HCT116 (cell line): ENCODE data around the gene PHTF1. TPM values are rescaled to one million over a fixed set of nuclear protein-coding genes. Genes with fewer than 3 reads are reported as not detected.

Source experiments
- ATAC-seq: fragments of 200-7000 bp; cut with Tn5 transposase; 2 replicates; pipeline ENCODE4 v1.9.1; 2020; ENCODE audit warnings: mild to moderate bottlenecking, moderate library complexity
- BruUV-seq: library from RNA; stranded (reverse); fragments of 400-500 nt; replicated peaks from 2 replicates; lab custom pipeline; 2021; lab: Mats Ljungman, UMichigan
- CTCF ChIA-PET: fragments of 300-600 bp; sonication (Branson Sonifier 250); formaldehyde crosslinking; loops from one replicate; lab custom pipeline; 2021; ENCODE audit warnings: antibody characterized with exemption; lab: Charles Lee
- POLR2A ChIA-PET: fragments of 300-600, 350-600 bp; sonication (Branson Sonifier 250); formaldehyde crosslinking; loops from one replicate; lab custom pipeline; 2021; ENCODE audit warnings: antibody characterized with exemption; lab: Charles Lee
- RAD21 ChIA-PET, 2 experiments: fragments of 300-600 bp; sonication (Branson Sonifier 250); formaldehyde crosslinking; loops; one replicate each; lab custom pipeline; 2023; ENCODE audit warnings: low total read pairs in 2 of 2; ENCODE audit not compliant: uncharacterized antibody in 2 of 2, unreplicated experiment in 2 of 2, low non-redundant PET in 1 of 2; lab: Charles Lee
- DNase-seq: peaks from one replicate; pipeline ENCODE4 v3.0.0-alpha.2; 2010; ENCODE audit warnings: low read depth, low spot score
- H2AFZ ChIP-seq: fragments of 200-600 bp; shearing (Covaris generic), sonication (generic); 2 replicates; pipeline ENCODE4 v1.6.1; 2017; ENCODE audit warnings: low read depth, mixed run types, mixed read lengths, antibody characterized with exemption, low read length; ENCODE audit not compliant: poor library complexity, severe bottlenecking
- H3K27ac ChIP-seq: 2 replicates; pipeline ENCODE4 v1.5.1; 2012; ENCODE audit warnings: low read depth, low read length
- H3K27me3 ChIP-seq: fragments of 200-600 bp; sonication (generic); 2 replicates; pipeline ENCODE4 v1.6.1; 2016; ENCODE audit warnings: mixed run types, low read length, mixed read lengths; ENCODE audit not compliant: insufficient read depth
- H3K36me3 ChIP-seq, 2 experiments: fragments of 200-500 bp in 1 of 2; fragments of 200-600 bp in 1 of 2; sonication (Bioruptor generic) in 1 of 2; sonication (generic) in 1 of 2; 2 replicates each; pipeline versions ENCODE4 v1.5.1 to v1.6.1; 2014 to 2016; ENCODE audit warnings: low read length in 2 of 2, inconsistent platforms in 1 of 2, mixed read lengths in 1 of 2, mixed run types in 1 of 2; ENCODE audit not compliant: insufficient read depth in 2 of 2, control insufficient read depth in 1 of 2
- H3K4me1 ChIP-seq, 2 experiments: fragments of 200-600 bp in 1 of 2; sonication (generic) in 1 of 2; 2 replicates each; pipeline versions ENCODE4 v1.5.1 to v1.6.1; 2012 to 2017; ENCODE audit warnings: low read length in 2 of 2, inconsistent platforms in 1 of 2, mild to moderate bottlenecking in 1 of 2, mixed read lengths in 1 of 2, mixed run types in 1 of 2, moderate library complexity in 1 of 2; ENCODE audit not compliant: insufficient read depth in 2 of 2, control insufficient read depth in 1 of 2
- H3K4me2 ChIP-seq: fragments of 200-600 bp; sonication (generic); 2 replicates; pipeline ENCODE4 v1.6.1; 2017; ENCODE audit warnings: mixed run types, low read length, mixed read lengths
- H3K4me3 ChIP-seq, 2 experiments: fragments of 200-600 bp in 1 of 2; sonication (generic) in 1 of 2; replicated peaks in 1 of 2; 2 replicates each; pipeline ENCODE4 v1.5.1; 2011 to 2016; ENCODE audit warnings: low read length in 2 of 2, control low read depth in 1 of 2, low read depth in 1 of 2, mild to moderate bottlenecking in 1 of 2, mixed read lengths in 1 of 2, mixed run types in 1 of 2
- H3K79me2 ChIP-seq: fragments of 200-600 bp; sonication (generic); 2 replicates; pipeline ENCODE4 v1.6.1; 2017; ENCODE audit warnings: mild to moderate bottlenecking, mixed run types, low read length, moderate library complexity, mixed read lengths; ENCODE audit not compliant: insufficient read depth
- H3K9ac ChIP-seq: fragments of 200-600 bp; sonication (generic); 2 replicates; pipeline ENCODE4 v1.6.1; 2016; ENCODE audit warnings: low read length, mixed read lengths
- H3K9me2 ChIP-seq: fragments of 200-600 bp; sonication (generic), shearing (Covaris generic); 2 replicates; pipeline ENCODE4 v1.6.1; 2017; ENCODE audit warnings: mixed run types, mild to moderate bottlenecking, moderate library complexity; ENCODE audit not compliant: insufficient read depth
- H3K9me3 ChIP-seq, 2 experiments: fragments of 200-500 bp in 1 of 2; fragments of 200-600 bp in 1 of 2; sonication (Bioruptor generic) in 1 of 2; sonication (generic) in 1 of 2; 2 replicates each; pipeline ENCODE4 v1.6.1; 2014 to 2017; ENCODE audit warnings: low read length in 2 of 2, mixed read lengths in 2 of 2, inconsistent platforms in 1 of 2, low read depth in 1 of 2, mild to moderate bottlenecking in 1 of 2, mixed run types in 1 of 2, moderate library complexity in 1 of 2; ENCODE audit not compliant: control insufficient read depth in 1 of 2, insufficient read depth in 1 of 2
- H4K20me1 ChIP-seq: fragments of 200-600 bp; sonication (generic), shearing (Covaris generic); 2 replicates; pipeline ENCODE4 v1.6.1; 2017; ENCODE audit warnings: mixed run types, mild to moderate bottlenecking, moderate library complexity; ENCODE audit not compliant: insufficient read depth
- FOSL1 ChIP-seq: IDR thresholded peaks from 2 replicates; pipeline ENCODE4 v1.6.1; 2012; ENCODE audit warnings: low read depth
- RAD21 ChIP-seq: IDR thresholded peaks from 2 replicates; pipeline ENCODE4 v1.6.1; 2012; ENCODE audit warnings: low read depth, mild to moderate bottlenecking
- TCF7L2 ChIP-seq: IDR thresholded peaks from 2 replicates; pipeline ENCODE4 v1.7.0; 2011; ENCODE audit warnings: borderline replicate concordance, inconsistent platforms; ENCODE audit not compliant: insufficient read depth, insufficient read length; ENCODE audit errors: extremely low read depth
- intact Hi-C: fragments of 100-400 bp; cut with micrococcal nuclease; formaldehyde crosslinking; loops from 2 replicates; pipeline ENCODE4 v1.10.0; 2022
- total RNA-seq: library from RNA; stranded (reverse); gene quantifications from one replicate; pipeline ENCODE4 v1.2.1, GENCODE V29; 2021; ENCODE audit not compliant: unreplicated experiment

The PHTF1 gene
- total RNA-seq, 1 experiment from 2014 or later, result 11.4 TPM

DNA sequence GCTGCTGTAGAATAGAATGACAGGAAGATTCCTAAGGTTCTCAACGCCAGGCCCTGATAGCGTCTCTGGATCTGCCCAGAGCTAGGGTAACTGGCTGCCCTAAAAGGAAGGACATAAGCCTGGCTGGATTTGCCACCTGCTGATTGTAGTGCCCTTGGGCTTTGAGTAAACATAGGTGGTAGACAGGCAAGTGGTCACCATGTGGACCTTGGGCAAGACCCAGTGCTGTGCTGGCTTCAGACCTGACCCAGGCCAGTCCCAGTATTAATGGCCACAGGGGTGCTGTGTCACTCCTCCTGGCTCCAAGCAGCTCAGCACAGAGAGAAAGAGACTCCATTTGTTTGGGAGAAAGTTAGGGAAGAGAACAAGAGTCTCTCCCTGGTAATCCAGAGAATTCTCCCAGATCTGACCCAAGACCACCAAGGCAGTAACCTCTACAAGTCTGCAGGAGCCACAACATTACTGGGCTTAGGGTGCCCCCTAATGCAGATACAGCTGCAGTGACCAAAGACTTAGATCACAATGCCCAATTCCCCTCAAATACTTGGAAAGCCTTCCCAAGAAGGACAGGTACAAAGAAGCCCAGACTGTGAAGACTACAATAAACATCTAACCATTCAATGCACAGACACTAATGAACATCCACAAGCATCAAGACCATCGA, 44.5 kb downstream of the PHTF1 start:
- H3K9me3 ChIP-seq, result no peaks in the 10 kb centered on the region; a peak in 1 of 4 replicates
- intact Hi-C loops, result no loop called here
- RAD21 ChIA-PET, result no interaction called here
- H3K4me3 ChIP-seq, result no peak overlapping the region
- no peak overlapping the region for H2AFZ ChIP-seq
- no peaks in the 10 kb centered on the region for H4K20me1 ChIP-seq
- no peaks in the 10 kb centered on the region for H3K79me2 ChIP-seq
- BruUV-seq, result no TSS peak
- H3K27ac ChIP-seq, result no peak overlapping the region
- no peaks in the 10 kb centered on the region for H3K9me2 ChIP-seq
- DNase-seq, result no peak
- no peak for ATAC-seq
- no peak overlapping the region for H3K9ac ChIP-seq
- H3K36me3 ChIP-seq, result 0 out of 4 replicates have a peak, but pooled peaks cover 0 to 4% of the 10 kb centered on the region in 2 experiments
- H3K27me3 ChIP-seq, result no peaks in the 10 kb centered on the region
- TF ChIP-seq FOSL1 (no peak), RAD21 (peak; percentile 48; the same call in 1 of the 2 replicates)
- no peak overlapping the region for H3K4me2 ChIP-seq
- no peaks in the 10 kb centered on the region for H3K4me1 ChIP-seq
- CTCF ChIA-PET, result interaction anchor here (1.3 kb wide), 1 partner anchor 642 kb away, joined by 6 read pairs; no protein-coding TSS in a partner anchor
- POLR2A ChIA-PET, result interaction anchor here (0.7 kb wide), 1 partner anchor 32 kb away, joined by 3 read pairs; no protein-coding TSS in a partner anchor

DNA sequence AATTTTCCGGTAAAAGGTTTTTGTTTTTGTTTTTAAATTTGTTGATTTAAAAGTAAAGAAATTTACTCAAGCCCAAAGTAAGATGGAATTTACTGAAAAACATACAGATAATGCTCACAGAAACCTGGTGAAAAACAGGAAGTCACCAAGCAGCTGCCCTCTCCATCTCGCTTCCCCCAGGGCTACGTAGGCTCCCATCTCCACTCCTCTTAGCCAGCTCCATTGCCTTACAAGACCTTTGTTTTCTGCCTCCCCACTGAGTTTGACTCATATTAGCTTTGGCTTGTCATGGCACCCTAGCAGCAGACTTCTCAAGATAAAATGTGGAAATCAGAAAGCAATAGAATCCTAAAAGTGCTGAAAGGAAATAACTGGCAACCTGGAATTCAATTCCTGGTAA, 57.9 kb downstream of the PHTF1 start:
- Histone ChIP-seq H3K9ac (no peak overlapping the region), H3K36me3 (no peaks in the 10 kb centered on the region), H3K4me3 (no peak overlapping the region), H3K4me1 (no peaks in the 10 kb centered on the region), H3K79me2 (no peaks in the 10 kb centered on the region), H3K9me2 (no peaks in the 10 kb centered on the region)
- BruUV-seq, result no TSS peak
- DNase-seq, result no peak
- intact Hi-C loops, result no loop called here
- RAD21 ChIA-PET, result no interaction called here
- TF ChIP-seq FOSL1, result no peak
- no peak for TF ChIP-seq TCF7L2
- TF ChIP-seq, all 23 proteins: peak for 0
- Histone ChIP-seq H3K9me3 (no peaks in the 10 kb centered on the region), H4K20me1 (no peaks in the 10 kb centered on the region), H3K27ac (no peak overlapping the region), H3K4me2 (no peak overlapping the region), H2AFZ (no peak overlapping the region), H3K27me3 (no peaks in the 10 kb centered on the region)
- ChIA-PET POLR2A (no interaction called here), CTCF (no interaction called here)
- no peak for ATAC-seq
